Measurements from ENCODE around the gene RNF207.

The RNF207 gene

GRCh38 chr1:6175411-6175828 is 30.5 kb upstream of the RNF207 start:
- no peak for DNase-seq

GRCh38 chr1:6176779-6177178 is 29.1 kb upstream of the RNF207 start:
- no peak for DNase-seq

- no peak for DNase-seq
These were observed 28.1 kb upstream of the RNF207 start for GRCh38 chr1:6177681-6178380.

- no peak for DNase-seq
These were observed 27.0 kb upstream of the RNF207 start for GRCh38 chr1:6178751-6179563.

GRCh38 chr1:6179564-6180175 is 26.2 kb upstream of the RNF207 start:
- no peak for DNase-seq

- DNase-seq: no peak
These were observed 25.6 kb upstream of the RNF207 start, which contains the start of gene CHD5 for GRCh38 chr1:6180268-6180706. Gene CHD5, minus strand, starts transcription at chr1:6180321. Its CDS starts 298 bp downstream, at chr1:6180023.

GRCh38 chr1:6180707-6181311 is 25.1 kb upstream of the RNF207 start:
- DNase-seq: peak; percentile 15

GRCh38 chr1:6181347-6181770 is 24.6 kb upstream of the RNF207 start:
- no peak for DNase-seq

GRCh38 chr1:6183520-6183989 is 22.4 kb upstream of the RNF207 start:
- DNase-seq: no peak

- no peak for DNase-seq
These were observed 21.7 kb upstream of the RNF207 start for GRCh38 chr1:6184083-6184783.

GRCh38 chr1:6185151-6185550 is 20.8 kb upstream of the RNF207 start:
- DNase-seq: no peak

GRCh38 chr1:6185635-6186382 is 20.1 kb upstream of the RNF207 start:
- DNase-seq: no peak

GRCh38 chr1:6188466-6188865 is 17.5 kb upstream of the RNF207 start:
- no peak for DNase-seq

GRCh38 chr1:6191968-6192367 is 14.0 kb upstream of the RNF207 start:
- no peak for DNase-seq

GRCh38 chr1:6197746-6198427 is 8.0 kb upstream of the RNF207 start:
- DNase-seq: no peak

- DNase-seq: no peak
These were observed 7.1 kb upstream of the RNF207 start for GRCh38 chr1:6198646-6199297.

GRCh38 chr1:6199298-6200187 is 6.4 kb upstream of the RNF207 start, which contains the start of gene RPL22:
Gene RPL22, minus strand, starts transcription at chr1:6199595. Its CDS starts 22 bp downstream, at chr1:6199573.
- peak; percentile 97 for DNase-seq

GRCh38 chr1:6200188-6200809 is 5.6 kb upstream of the RNF207 start:
- no peak for DNase-seq

- DNase-seq: no peak
These were observed 3.7 kb upstream of the RNF207 start for GRCh38 chr1:6202256-6202655.
